ENCODE measurements around the gene UGT1A5. TPM values are rescaled to one million over a fixed set of nuclear protein-coding genes. Genes with fewer than 3 reads are reported as not detected.
A peak's percentile ranks its signal among the peaks of the same experiment; 100 is the strongest.

UGT1A5 gene
- total and polyA plus RNA-seq, 2 of the 4 experiments (the other 2 are of a cell fraction) = not detected

DNA sequence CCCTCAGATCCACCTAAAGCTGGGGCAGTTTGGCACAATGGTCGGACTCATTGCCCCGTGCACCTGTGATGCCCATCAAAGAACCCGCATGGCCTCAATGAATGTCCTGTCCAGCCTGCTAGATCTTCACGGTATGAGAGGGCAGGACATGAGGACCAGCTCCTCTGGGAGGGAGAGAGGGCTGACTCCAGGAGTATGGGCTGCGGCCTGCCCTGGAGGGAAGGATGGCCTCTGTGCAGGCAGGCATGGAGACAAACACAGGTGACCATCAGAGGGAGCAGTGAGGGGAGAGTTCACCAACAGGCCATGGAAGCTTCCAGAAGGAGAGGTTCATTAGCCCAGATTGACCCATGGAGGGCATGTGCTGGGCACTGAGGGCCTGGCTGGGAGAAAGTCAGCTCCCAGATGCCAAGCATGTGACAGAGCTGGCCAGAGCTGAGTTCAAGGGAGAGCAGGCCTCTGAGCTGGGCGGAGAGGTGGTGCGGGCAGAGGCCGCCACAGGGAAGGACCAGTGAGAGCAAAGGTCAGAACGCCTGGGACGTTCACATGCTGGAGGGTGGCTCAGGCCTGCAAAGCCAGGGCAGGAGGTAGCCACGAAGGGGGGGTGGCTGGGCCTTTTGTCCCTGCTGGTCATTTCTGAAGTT, 105.4 kb downstream of the UGT1A5 start:
- Histone ChIP-seq H3K27ac (ENCODE audit: insufficient read depth, low read length) (no peak overlapping the region), H2AFZ (replicated peaks; ENCODE audit: low read length, poor library complexity) (peak overlapping the region; percentile 38), H3K9me3 (ENCODE audit: control insufficient read depth, insufficient read depth, low read length) (no peaks in the 10 kb centered on the region), H2BK20ac (ENCODE audit: low read depth, low read length) (no peak overlapping the region), H3K4me1 (ENCODE audit: control insufficient read depth, insufficient read depth, low read length) (no peaks in the 10 kb centered on the region), H4K5ac (ENCODE audit: low read depth, low read length) (no peak overlapping the region), H2BK15ac (ENCODE audit: low read depth, low read length) (no peak overlapping the region), H3K56ac (ENCODE audit: extremely low read depth, insufficient read depth, low read length) (no peak overlapping the region), H2BK5ac (ENCODE audit: low read depth, low read length, poor library complexity, severe bottlenecking) (no peak overlapping the region), H3K18ac (ENCODE audit: low read depth, low read length) (no peak overlapping the region), H3K36me3 (ENCODE audit: control insufficient read depth, insufficient read depth, low read length) (no peaks in the 10 kb centered on the region), H3K14ac (replicated peaks; ENCODE audit: low read depth, low read length) (no peak overlapping the region), H3K27me3 (ENCODE audit: control insufficient read depth, insufficient read depth, low read length) (peaks cover 7% of the 10 kb centered on the region; the same call in 1 of the 2 replicates), H3K4me3 (ENCODE audit: insufficient read depth, low read depth, low read length) (no peak overlapping the region), H2BK120ac (ENCODE audit: low read depth, low read length) (no peak overlapping the region), H2AK5ac (ENCODE audit: low read depth, low read length) (no peak overlapping the region), H3K79me1 (ENCODE audit: low read depth in 1 of 2, low read length in 2 of 2) (no peaks in the 10 kb centered on the region), H3K4me2 (ENCODE audit: low read depth, low read length) (no peak overlapping the region), H3K23ac (ENCODE audit: low read depth, low read length) (no peak overlapping the region), H3K9me1 (ENCODE audit: insufficient read depth, low read length) (no peaks in the 10 kb centered on the region), H4K91ac (ENCODE audit: insufficient read depth, low read depth, low read length) (no peak overlapping the region), H2AK9ac (replicated peaks; ENCODE audit: low read depth, low read length, poor library complexity) (no peak overlapping the region), H3K9ac (ENCODE audit: low read depth, low read length) (no peak overlapping the region), H4K20me1 (ENCODE audit: insufficient read depth, low read length) (no peaks in the 10 kb centered on the region), H4K8ac (ENCODE audit: low read depth in 2 of 2, low read length in 2 of 2) (no peak overlapping the region), H3K4ac (ENCODE audit: low read depth, low read length) (no peak overlapping the region)
- dilution Hi-C loops (cut with HindIII; ENCODE audit: low sequenced_read_pairs, unreplicated experiment) = no loop called here
- DNase-seq (no peak), ATAC-seq (ENCODE audit: low read depth) (0 out of 2 replicates have a peak, but pooled peaks have one; percentile 17)
- 81% methylated on average over 5 of the region's 11 CpGs; no CpG with 5 or more reads in 1 of the 2 experiments for WGBS, 2 experiments (ENCODE audit: extremely low coverage in 2 of 2, insufficient read length in 1 of 2)
- CTCF ChIA-PET = no interaction called here
- in situ Hi-C loops (cut with MboI; ENCODE audit: low sequenced_read_pairs) = no loop called here
- no TSS peak for BruUV-seq (replicated peaks)
- intact Hi-C loops (cut with micrococcal nuclease) = no loop called here
- TF ChIP-seq MAFK (IDR thresholded peaks at IDR 0.05; ENCODE audit: low read depth, low read length) = no peak
- POLR2A ChIA-PET (ENCODE audit: unreplicated experiment) = no interaction called here
